Ovary (tissue), 3 donors: Measurements from ENCODE around the gene MGAT4C.

Experiments
- EP300 ChIP-seq: sonication (generic); formaldehyde crosslinking; IDR thresholded peaks from one replicate; pipeline ENCODE4 v1.6.1; 2017; ENCODE audit warnings: antibody characterized with exemption
- POLR2A ChIP-seq: fragments of 450-650 bp; IDR thresholded peaks from one replicate; pipeline ENCODE4 v1.6.1; 2017; ENCODE audit warnings: antibody characterized with exemption, mild to moderate bottlenecking, moderate library complexity
- TF ChIP-seq, protein P1 (sequence below), 3 donors: fragments of 450-650 bp in 2 of 3; fragments of 200-600 bp in 1 of 3; IDR thresholded peaks; one replicate each; pipeline versions ENCODE4 v1.5.1 to v1.8.0; 2016 to 2022; ENCODE audit warnings: antibody characterized with exemption in 3 of 3, mild to moderate bottlenecking in 1 of 3
- donor health status: DM: no; HTN: no; CAD: no.

GRCh38 chr12:86213012-86213411 lies 43.2 kb downstream of the MGAT4C start:
- TF ChIP-seq POLR2A (no peak), EP300 (no peak)
- TF ChIP-seq, protein P1, sequence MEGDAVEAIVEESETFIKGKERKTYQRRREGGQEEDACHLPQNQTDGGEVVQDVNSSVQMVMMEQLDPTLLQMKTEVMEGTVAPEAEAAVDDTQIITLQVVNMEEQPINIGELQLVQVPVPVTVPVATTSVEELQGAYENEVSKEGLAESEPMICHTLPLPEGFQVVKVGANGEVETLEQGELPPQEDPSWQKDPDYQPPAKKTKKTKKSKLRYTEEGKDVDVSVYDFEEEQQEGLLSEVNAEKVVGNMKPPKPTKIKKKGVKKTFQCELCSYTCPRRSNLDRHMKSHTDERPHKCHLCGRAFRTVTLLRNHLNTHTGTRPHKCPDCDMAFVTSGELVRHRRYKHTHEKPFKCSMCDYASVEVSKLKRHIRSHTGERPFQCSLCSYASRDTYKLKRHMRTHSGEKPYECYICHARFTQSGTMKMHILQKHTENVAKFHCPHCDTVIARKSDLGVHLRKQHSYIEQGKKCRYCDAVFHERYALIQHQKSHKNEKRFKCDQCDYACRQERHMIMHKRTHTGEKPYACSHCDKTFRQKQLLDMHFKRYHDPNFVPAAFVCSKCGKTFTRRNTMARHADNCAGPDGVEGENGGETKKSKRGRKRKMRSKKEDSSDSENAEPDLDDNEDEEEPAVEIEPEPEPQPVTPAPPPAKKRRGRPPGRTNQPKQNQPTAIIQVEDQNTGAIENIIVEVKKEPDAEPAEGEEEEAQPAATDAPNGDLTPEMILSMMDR (IDR thresholded peaks at IDR 0.05): no peak
